GM18502 (cell line): ENCODE data around the gene SENP3.

ENCODE experiments used
- ATAC-seq: cut with Tn5 transposase; IDR thresholded peaks from one replicate; pipeline ENCODE4 v1.9.1; 2021; ENCODE audit warnings: mild to moderate bottlenecking; ENCODE audit not compliant: unreplicated experiment, poor library complexity

The SENP3 gene

DNA sequence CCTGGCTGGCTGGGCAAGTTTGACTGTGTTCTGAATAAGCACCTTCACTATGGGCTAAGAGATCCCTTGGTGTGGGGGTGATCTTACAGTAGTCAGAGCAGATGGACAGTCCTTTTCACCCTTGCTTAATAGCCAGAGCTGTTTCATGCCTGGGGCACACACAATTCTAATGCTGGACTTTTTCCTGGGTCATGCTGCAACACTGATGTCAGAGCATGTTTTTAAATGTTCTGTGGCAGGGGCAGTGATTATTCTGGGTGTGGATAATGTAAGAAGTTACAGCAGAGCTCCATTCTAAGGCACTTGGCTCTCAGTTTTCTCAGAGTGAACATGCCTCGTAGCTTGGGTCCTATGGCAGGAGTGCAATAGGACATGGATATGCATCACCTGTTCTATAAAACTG is 13.8 kb downstream of the SENP3 start:
- ATAC-seq, result no peak

DNA sequence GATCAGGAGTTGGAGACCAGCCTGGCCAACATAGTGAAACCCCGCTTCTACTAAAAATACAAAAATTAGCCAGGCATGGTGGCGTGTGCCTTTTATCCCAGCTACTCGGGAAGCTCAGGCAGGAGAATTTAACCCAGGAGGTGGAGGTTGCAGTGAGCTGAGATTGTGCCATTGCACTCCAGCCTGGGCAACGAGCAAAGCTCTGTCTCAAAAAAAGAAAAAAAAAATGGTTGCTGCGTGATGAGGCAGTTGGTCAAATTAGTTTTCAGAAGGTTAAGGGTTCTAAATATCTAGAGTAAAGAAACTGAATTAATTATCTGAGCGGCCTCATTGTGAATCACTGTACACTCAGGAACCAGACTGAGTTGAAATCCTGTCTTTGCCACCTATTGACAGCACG is 14.2 kb downstream of the SENP3 start:
- ATAC-seq, result no peak

DNA sequence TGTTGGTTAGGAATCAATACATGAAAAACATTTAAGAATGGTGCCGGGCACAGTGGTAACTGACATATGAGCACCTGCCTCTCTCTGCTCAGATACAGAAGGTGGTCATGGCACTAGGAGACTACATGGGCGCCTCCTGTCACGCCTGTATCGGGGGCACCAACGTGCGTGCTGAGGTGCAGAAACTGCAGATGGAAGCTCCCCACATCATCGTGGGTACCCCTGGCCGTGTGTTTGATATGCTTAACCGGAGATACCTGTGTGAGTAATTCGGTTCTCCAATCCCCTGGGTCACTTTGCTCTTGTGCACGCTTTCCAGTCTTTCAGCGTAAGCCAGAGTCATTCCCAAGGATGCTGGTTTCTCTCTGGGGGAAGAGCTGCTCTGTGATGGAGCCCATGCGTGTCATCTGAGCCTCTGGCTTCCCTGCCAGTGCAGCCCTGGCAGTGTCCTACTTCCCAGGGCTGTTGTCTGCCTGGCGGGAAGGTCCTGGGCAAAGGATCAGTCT is 14.8 kb downstream of the SENP3 start:
- no peak for ATAC-seq

DNA sequence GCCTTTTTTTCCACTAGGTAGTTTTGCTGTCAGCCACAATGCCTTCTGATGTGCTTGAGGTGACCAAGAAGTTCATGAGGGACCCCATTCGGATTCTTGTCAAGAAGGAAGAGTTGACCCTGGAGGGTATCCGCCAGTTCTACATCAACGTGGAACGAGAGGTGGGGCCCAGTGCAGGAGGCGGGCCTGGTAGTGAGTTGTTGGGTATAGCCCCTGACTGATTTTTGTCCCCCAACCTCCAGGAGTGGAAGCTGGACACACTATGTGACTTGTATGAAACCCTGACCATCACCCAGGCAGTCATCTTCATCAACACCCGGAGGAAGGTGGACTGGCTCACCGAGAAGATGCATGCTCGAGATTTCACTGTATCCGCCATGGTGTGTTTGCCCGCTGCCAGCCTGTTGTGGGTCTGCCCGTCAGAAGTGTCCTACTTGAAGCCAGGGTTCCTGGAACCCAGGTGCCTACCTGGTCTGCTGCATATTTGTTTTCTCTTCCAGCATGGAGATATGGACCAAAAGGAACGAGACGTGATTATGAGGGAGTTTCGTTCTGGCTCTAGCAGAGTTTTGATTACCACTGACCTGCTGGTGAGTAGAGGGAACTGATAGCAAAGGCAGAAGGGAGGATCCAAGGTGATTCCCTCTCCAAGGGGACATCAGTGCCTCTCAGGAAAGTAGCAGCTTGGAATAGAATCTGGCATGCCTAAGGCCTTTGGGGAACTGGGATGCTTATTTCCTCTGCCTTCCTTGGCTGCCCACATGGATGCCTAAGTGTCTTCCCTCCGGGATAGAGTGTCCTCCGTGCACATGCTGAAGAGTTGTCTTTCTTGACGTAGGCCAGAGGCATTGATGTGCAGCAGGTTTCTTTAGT is 15.8 kb downstream of the SENP3 start:
- ATAC-seq, result no peak

DNA sequence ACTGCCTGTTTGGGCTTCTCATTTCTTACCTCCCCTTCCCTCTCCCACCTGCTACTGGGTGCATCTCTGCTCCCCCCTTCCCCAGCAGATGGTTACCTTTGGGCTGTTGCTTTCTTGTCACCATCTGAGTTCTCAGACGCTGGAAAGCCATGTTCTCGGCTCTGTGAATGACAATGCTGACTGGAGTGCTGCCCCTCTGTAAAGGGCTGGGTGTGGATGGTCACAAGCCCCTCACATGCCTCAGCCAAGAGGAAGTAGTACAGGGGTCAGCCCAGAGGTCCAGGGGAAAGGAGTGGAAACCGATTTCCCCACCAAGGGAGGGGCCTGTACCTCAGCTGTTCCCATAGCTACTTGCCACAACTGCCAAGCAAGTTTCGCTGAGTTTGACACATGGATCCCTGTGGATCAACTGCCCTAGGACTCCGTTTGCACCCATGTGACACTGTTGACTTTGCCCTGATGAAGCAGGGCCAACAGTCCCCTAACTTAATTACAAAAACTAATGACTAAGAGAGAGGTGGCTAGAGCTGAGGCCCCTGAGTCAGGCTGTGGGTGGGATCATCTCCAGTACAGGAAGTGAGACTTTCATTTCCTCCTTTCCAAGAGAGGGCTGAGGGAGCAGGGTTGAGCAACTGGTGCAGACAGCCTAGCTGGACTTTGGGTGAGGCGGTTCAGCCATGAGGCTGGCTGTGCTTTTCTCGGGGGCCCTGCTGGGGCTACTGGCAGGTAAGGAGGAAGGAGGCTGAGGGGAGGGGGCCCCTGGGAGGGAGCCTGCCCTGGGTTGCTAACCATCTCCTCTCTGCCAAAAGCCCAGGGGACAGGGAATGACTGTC is 17.5 kb downstream of the SENP3 start, which contains the start of gene CD68:
Gene CD68, plus strand, starts transcription at position 638 of the 833 bp plus-strand sequence. Its CDS starts 40 bp downstream, at position 678.
- no peak for ATAC-seq

DNA sequence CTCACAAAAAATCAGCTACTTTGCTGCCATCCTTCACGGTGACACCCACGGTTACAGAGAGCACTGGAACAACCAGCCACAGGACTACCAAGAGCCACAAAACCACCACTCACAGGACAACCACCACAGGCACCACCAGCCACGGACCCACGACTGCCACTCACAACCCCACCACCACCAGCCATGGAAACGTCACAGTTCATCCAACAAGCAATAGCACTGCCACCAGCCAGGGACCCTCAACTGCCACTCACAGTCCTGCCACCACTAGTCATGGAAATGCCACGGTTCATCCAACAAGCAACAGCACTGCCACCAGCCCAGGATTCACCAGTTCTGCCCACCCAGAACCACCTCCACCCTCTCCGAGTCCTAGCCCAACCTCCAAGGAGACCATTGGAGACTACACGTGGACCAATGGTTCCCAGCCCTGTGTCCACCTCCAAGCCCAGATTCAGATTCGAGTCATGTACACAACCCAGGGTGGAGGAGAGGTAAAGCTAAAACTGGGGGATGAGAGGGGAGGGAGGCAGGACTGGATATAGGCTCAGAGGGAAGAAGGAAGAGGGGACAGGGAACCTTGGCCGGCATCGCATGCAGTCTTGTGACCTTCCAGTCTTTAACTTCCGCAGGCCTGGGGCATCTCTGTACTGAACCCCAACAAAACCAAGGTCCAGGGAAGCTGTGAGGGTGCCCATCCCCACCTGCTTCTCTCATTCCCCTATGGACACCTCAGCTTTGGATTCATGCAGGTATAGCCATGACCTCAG is 18.3 kb downstream of the SENP3 start:
- no peak for ATAC-seq

DNA sequence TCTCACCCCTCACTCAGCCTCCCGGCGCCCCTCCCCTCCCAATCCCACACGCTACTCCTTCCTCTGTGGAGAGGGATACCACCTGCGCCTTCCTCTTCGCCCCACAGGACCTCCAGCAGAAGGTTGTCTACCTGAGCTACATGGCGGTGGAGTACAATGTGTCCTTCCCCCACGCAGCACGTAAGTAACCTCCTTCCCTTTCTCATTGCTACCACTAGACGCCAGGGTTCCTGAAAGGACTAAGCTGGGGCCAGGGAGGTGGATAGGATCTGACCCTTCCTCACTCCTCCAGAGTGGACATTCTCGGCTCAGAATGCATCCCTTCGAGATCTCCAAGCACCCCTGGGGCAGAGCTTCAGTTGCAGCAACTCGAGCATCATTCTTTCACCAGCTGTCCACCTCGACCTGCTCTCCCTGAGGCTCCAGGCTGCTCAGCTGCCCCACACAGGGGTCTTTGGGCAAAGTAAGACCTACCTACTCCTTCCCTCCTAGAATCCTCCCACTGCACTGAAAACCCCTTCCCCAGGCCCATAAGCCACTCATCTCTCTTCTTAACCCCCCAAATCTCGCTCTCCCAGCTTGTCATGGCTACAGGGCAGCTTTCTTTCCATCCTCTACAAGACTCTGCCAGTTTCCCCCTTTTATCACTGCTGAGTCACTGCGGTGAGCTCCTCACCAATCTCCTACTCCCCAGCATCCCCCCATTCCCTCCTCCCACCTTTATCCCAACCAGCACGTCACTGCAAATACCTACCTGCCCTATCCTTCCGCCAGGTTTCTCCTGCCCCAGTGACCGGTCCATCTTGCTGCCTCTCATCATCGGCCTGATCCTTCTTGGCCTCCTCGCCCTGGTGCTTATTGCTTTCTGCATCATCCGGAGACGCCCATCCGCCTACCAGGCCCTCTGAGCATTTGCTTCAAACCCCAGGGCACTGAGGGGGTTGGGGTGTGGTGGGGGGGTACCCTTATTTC is 19.2 kb downstream of the SENP3 start:
- no peak for ATAC-seq

DNA sequence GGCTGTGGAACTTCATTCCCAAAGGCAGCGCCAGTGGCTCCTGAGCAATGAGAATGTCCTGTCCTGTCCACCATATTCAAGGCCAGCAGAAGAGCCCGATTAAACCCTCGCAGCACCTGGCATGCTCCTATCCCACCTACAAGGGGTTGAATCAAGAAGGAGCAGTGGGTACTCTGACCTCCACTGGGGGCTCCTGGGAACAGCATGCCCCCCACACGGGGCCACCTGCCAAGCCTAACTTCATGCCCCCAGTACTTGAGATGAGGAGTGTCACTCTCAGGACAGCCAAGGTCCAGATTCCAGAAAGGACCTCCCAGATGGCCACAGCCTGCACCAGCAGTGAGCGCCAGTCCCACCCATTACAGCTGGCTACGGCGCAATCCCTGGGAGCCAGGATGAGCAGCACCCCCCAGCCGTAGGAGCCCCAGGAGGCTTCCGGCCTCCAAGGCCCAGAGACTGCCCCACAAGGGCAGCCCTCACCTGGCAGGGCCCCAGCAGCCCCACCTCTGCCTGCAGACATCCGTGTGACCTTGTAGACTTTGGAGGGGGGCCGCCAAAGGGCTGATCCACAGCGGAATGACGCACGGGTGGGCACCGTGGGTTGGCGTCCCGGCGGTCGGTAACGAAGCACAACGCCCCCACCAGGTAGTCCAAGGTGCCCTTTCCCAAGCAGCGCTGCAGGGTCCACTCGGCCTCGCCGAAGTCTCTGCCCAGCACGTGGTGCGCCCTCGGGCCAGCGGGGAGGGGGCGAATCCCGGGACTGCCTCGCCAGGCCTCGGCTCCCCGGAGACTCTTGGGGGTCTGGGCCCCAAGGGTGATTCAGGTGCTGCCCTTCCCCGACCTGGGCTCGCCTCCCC is 20.9 kb downstream of the SENP3 start:
- ATAC-seq, result no peak

DNA sequence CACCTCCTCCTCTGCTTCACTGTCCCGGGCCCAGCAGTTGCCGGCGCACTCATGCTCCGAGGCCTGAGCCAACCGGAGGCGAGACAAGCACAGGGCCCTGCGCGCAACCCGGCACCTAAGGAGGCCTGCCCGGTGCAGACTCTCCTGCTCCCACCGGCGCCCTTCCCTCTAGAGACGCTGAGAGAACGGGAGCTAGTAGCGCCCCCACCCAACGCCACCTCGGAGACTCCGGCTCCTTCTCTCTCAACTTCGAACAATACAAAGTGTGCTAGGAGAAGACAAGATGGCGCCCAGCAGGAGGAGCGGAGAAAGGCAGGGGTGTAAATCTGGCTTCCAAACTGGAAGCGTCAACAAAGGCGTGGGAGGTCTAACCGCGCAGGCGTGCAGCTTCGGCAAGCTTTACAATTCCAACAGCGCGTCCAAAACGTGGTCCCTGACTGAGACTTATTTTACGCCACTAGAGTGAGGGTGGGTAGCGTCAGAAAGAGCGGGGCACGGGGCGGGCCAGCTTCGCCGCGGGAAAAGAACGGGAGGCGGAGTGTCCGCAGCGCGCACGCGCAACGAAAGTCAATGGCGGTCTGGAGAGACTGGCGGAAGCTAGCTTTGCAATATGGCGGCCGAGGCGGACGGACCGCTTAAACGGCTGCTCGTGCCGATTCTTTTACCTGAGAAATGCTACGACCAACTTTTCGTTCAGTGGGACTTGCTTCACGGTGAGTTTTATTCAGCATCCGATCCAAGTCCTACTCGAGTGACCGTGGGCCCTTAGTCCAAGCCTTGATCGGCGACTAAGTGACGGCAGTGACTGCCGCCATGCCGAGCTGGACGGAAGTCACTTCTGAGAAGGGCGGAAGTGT is 21.8 kb downstream of the SENP3 start, which contains the start of gene MPDU1:
Gene MPDU1, plus strand, starts transcription at position 600 of the 857 bp plus-strand sequence. Its CDS starts 11 bp downstream, at position 611.
- peak; percentile 62 for ATAC-seq

DNA sequence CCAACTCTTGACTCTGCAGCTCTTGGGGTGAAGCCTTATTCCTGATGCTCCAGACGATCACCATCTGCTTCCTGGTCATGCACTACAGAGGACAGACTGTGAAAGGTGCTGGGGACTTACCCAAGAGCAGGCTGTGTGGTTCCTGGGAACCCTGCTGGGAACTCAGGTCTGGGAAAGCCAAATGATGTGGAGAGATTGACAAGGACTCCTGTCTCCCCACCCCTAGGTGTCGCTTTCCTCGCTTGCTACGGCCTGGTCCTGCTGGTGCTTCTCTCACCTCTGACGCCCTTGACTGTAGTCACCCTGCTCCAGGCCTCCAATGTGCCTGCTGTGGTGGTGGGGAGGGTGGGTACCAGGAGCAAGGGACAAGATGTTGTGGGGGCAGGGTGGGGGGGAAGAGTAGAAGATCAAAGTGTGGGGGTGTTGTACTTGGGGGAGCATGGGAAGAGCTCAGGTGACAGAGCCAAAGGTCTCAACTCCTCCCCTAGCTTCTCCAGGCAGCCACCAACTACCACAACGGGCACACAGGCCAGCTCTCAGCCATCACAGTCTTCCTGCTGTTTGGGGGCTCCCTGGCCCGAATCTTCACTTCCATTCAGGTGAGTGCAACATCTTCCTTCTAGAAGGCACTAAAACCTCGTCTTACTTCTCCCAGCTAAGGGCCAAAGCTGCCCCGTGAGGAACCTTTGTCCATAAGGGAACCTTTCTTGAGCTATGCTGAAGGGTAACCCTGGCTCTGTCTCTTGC is 25.1 kb downstream of the SENP3 start:
- ATAC-seq, result no peak

DNA sequence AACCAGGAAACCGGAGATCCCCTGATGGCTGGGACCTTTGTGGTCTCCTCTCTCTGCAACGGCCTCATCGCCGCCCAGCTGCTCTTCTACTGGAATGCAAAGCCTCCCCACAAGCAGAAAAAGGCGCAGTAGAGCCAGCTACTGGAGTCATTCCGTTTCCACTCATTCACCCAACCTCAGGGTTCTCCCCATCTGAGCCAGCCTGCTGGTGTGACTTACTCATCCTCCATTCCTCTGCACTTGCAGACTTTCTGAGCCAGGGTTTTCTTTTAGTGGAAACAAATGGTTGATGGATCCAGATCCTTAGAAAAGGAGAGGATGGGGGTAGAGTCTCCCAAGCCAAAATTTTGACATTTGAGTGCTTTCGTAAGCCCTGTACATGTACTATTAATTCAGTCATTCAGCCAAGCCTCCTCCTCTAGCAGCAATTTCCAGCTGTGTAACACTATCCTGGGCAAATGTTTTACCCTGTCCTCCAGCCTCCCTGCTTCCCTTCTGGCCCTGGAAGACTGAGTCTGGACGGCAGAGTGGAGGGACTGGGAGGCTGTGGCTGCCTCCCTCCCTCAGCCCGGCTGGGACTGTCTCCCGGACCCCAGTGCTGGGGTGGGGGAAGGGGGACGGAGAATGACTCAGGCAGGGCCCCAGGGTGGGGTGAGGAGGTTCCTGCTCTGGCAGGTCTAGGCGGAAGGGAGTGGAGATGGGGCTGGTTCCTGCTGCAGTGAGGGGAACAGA is 25.9 kb downstream of the SENP3 start:
- no peak for ATAC-seq

DNA sequence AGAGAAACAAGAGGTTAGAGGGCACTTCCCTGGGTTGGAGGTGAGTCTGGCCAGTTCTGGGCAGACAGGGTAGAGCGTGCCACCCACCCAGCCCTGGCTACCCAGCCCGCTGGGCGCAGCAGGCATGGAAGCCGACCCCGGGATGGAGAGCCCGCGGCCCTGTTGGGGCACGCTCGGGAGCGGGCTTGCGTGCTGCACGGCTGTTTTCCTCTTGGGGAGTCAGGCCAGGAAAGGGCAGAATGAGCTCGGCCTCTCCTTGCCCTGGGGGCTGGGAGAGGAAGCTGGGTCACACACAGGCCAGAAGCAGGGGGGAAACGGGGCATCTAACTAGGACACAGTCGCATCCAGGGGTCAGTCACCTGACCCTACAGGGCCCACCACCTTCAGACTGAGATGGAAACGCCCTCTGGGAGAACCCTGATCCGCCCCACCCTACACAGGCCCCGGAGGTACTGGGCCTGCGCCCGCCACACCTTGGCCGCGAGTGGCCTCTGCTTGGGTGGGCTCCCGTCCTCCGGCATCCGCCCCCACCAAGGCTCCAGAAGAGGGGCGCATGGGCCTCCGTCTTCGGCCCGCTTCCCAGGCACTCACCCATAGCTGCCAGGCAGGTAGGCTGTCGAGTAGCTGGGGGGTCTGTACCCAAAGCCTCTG is 27.0 kb downstream of the SENP3 start:
- no peak for ATAC-seq

DNA sequence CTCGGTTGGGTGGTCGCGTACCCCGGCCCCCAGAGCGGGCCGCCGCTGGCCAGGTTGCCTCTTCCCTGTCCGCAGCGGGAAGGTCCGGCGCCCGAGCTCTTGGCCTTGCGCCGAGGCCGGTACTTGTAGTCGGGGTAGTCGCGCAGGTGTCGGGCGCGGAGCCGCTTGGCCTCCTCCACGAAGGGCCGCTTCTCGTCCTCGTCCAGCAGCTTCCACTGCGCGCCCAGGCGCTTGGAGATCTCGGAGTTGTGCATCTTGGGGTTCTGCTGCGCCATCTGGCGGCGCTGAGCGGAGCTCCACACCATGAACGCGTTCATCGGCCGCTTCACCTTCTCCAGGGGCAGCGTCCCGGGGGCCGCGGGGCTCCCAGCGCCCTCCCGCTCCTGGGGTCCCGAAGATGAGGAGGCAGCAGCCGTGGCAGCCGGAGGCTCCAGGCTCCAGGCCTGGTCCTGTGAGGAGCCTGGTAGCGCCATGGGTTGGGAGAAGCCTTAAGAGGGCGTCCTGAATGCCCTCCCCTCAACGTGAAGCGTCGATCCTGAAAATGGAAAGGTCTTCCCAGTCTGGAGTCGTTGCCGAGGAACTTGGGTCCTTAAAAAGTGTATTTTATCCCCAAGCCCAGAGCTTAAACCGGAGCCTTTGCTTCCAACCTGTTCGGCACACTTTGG is 27.6 kb downstream of the SENP3 start:
- no peak for ATAC-seq

DNA sequence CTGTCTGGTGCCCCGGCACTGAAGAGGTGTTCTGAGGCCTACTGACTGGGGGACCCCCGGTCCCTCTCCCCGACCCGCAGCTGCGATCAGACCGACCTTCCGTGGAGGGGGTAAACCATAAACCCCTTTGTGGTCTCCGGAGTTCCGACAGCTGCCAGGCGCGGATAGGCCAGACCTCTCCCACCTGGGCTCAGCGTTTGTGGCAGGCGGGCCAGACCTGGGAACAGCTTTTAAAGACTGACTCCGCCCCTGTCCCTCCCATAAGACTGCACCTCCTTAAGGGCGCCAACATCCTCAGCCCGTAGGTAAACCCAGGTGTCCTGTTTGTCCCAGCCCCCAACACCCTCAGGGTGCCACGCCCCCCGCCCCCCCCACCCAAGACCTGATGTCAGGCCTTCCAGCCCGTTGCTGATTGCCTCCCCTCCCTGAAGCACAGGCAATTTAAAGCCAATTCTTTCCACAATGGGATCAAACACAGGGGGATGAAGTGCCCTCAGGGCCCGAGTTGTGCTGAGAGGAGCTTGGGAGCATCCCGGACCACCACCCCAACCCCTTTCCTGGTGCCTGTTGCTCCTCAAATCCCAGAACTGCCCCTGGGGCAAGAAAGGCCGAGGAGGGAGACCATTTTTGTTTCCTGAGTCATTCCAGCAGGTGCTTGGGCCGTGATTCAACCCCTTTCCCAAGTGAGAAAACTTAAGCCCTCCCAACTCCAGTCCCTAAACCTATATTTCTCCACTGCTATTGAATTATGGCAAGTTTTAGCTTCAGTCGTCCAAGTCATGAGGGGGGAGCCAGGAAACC is 28.4 kb downstream of the SENP3 start, which contains the start of gene SOX15:
Gene SOX15, minus strand, starts transcription at position 204 of the 801 bp plus-strand sequence. CDS start 418 bp downstream, outside the sequence.
- no peak for ATAC-seq
